Measurements from ENCODE around the gene EBI3.

GRCh38 chr19:4227771-4228170, 1.6 kb upstream of the EBI3 start:
- TF ChIP-seq CTCF (IDR thresholded peaks at IDR 0.05) = no peak
- TF ChIP-seq POLR2A (IDR thresholded peaks at IDR 0.05) = no peak

Data from adrenal gland (tissue), 5 donors.